Calu3 (cell line): ENCODE results near the gene MCTP2. TPM values are rescaled to one million over a fixed set of nuclear protein-coding genes. Genes with fewer than 3 reads are reported as not detected.

Experiments
- BruUV-seq: library from RNA; stranded (reverse); fragments of 400-500 nt; replicated peaks from 2 replicates; lab custom pipeline; 2021; lab: Mats Ljungman, UMichigan
- CTCF ChIA-PET: fragments of 300-600 bp; sonication (Branson Sonifier 250); formaldehyde crosslinking; loops from one replicate; lab custom pipeline; 2022; ENCODE audit warnings: antibody characterized with exemption; lab: Charles Lee
- DNase-seq: peaks from one replicate; pipeline ENCODE4 v3.0.0; 2022
- H3K27ac Mint-ChIP-seq: one replicate; pipeline ENCODE4 v1.8.0; 2022; ENCODE audit warnings: mixed read lengths; ENCODE audit not compliant: unreplicated experiment
- H3K27me3 Mint-ChIP-seq: one replicate; pipeline ENCODE4 v1.8.0; 2022; ENCODE audit warnings: mixed read lengths; ENCODE audit not compliant: unreplicated experiment
- H3K36me3 Mint-ChIP-seq: one replicate; pipeline ENCODE4 v1.8.0; 2022; ENCODE audit warnings: mild to moderate bottlenecking, moderate library complexity, mixed read lengths; ENCODE audit not compliant: insufficient read depth, unreplicated experiment
- H3K4me1 Mint-ChIP-seq: one replicate; pipeline ENCODE4 v1.8.0; 2022; ENCODE audit warnings: mild to moderate bottlenecking, low read depth, mixed read lengths; ENCODE audit not compliant: unreplicated experiment
- H3K4me3 Mint-ChIP-seq: one replicate; pipeline ENCODE4 v1.8.0; 2022; ENCODE audit warnings: mild to moderate bottlenecking, low read depth, moderate library complexity, mixed read lengths; ENCODE audit not compliant: unreplicated experiment
- H3K9me3 Mint-ChIP-seq: one replicate; pipeline ENCODE4 v1.8.0; 2022; ENCODE audit warnings: low read depth, mixed read lengths; ENCODE audit not compliant: unreplicated experiment
- CTCF ChIP-seq: fragments of 200-600 bp; IDR thresholded peaks from one replicate; pipeline ENCODE4 v1.8.0; 2022; ENCODE audit warnings: antibody characterized with exemption; ENCODE audit not compliant: unreplicated experiment
- intact Hi-C: fragments of 100-400 bp; cut with micrococcal nuclease; formaldehyde crosslinking; loops from one replicate; pipeline ENCODE4 v1.10.0; 2022; ENCODE audit not compliant: unreplicated experiment
- total RNA-seq: library from RNA; stranded (reverse); gene quantifications from 2 replicates; pipeline ENCODE4 v1.2.3, GENCODE V29; 2022

The MCTP2 gene
- total RNA-seq, 1 experiment from 2014 or later, result 30.1 TPM

- no peak for TF ChIP-seq CTCF
- H3K4me1 Mint-ChIP-seq, result no peaks in the 10 kb centered on the region
- CTCF ChIA-PET, result no interaction called here
- H3K36me3 Mint-ChIP-seq, result no peaks in the 10 kb centered on the region
- no peaks in the 10 kb centered on the region for H3K9me3 Mint-ChIP-seq
- no peaks in the 10 kb centered on the region for H3K27me3 Mint-ChIP-seq
- H3K27ac Mint-ChIP-seq, result no peak overlapping the region
- intact Hi-C loops, result no loop called here
- DNase-seq, result no peak
- no peak overlapping the region for H3K4me3 Mint-ChIP-seq
- no TSS peak for BruUV-seq
These were observed 128.4 kb downstream of the MCTP2 start for GRCh38 chr15:94359716-94360115.

- Mint-ChIP-seq H3K36me3 (no peaks in the 10 kb centered on the region), H3K27ac (no peak overlapping the region)
- intact Hi-C loops, result no loop called here
These were observed 128.9 kb downstream of the MCTP2 start for GRCh38 chr15:94360251-94360685.

GRCh38 chr15:94362385-94363092 is 131.2 kb downstream of the MCTP2 start:
- Mint-ChIP-seq H3K36me3 (no peaks in the 10 kb centered on the region), H3K9me3 (no peaks in the 10 kb centered on the region), H3K27me3 (no peaks in the 10 kb centered on the region), H3K4me1 (no peaks in the 10 kb centered on the region), H3K4me3 (no peak overlapping the region), H3K27ac (no peak overlapping the region)
- DNase-seq, result no peak
- CTCF ChIA-PET, result no interaction called here
- intact Hi-C loops, result no loop called here
- no peak for TF ChIP-seq CTCF
- BruUV-seq, result no TSS peak

More at GRCh38 chr15:94360251-94360685, 128.9 kb downstream of the MCTP2 start:
- no peak for TF ChIP-seq CTCF
- no TSS peak for BruUV-seq
- no peaks in the 10 kb centered on the region for H3K9me3 Mint-ChIP-seq
- H3K4me3 Mint-ChIP-seq, result no peak overlapping the region
- no peaks in the 10 kb centered on the region for H3K4me1 Mint-ChIP-seq
- CTCF ChIA-PET, result no interaction called here
- DNase-seq, result no peak
- no peaks in the 10 kb centered on the region for H3K27me3 Mint-ChIP-seq

GRCh38 chr15:94363382-94363781 is 132.0 kb downstream of the MCTP2 start:
- intact Hi-C loops, result no loop called here
- CTCF ChIA-PET, result interaction anchor here (0.6 kb wide), 1 partner anchor 26 kb away, joined by 3 read pairs; no protein-coding TSS in a partner anchor
- TF ChIP-seq CTCF, result no peak
- BruUV-seq, result no TSS peak
- DNase-seq, result no peak
- Mint-ChIP-seq H3K4me1 (no peaks in the 10 kb centered on the region), H3K4me3 (no peak overlapping the region), H3K9me3 (no peaks in the 10 kb centered on the region), H3K36me3 (no peaks in the 10 kb centered on the region), H3K27ac (no peak overlapping the region), H3K27me3 (no peaks in the 10 kb centered on the region)
